ENCODE data around the gene ADSS1.

- TF ChIP-seq CTCF (IDR thresholded peaks at IDR 0.05) (no peak), POLR2A (IDR thresholded peaks at IDR 0.05) (no peak), POLR2AphosphoS5 (IDR thresholded peaks at IDR 0.05) (no peak), EP300 (IDR thresholded peaks at IDR 0.05) (no peak)
These were observed 55.9 kb downstream of the ADSS1 start for GRCh38 chr14:104779776-104780512.
